NCI-H128 (cell line): ENCODE data around the gene NCAPH2.

Experiments
- DNase-seq: peaks from one replicate; lab custom pipeline; 2025; ENCODE audit not compliant: unreplicated experiment; lab: John Stamatoyannopoulos, UW

Gene NCAPH2

DNA sequence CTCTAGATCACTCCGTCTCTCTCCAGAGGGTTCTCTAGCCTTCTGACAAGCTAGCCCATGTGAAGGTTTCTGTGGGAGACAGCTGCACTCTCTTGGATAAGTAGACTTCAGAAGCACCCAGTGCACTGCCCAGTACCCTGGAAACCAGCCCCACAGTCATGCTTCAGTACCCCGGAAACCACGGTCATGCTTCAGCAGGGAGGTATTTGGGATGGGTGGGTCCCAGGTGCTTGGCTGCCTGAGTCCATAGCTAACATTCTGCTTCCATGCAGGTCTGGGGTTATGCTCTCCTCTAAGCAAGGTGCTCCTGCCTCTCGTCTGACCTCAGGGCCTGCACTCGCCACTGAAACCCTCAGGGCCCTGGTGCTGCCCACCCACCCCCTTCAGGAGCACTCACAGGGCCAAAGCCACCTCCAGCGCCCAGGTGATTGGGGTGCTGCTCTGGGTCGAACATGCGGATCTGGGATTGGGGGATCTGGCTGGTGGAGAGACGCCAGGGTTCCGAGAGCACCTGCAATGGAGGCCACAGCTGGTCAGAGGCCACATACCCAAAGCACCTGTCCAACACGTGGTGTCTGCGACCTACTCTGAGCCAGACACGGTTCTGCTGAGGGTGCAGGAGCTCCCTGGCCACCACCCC lies 62.0 kb downstream of the NCAPH2 start:
- no peak for DNase-seq

DNA sequence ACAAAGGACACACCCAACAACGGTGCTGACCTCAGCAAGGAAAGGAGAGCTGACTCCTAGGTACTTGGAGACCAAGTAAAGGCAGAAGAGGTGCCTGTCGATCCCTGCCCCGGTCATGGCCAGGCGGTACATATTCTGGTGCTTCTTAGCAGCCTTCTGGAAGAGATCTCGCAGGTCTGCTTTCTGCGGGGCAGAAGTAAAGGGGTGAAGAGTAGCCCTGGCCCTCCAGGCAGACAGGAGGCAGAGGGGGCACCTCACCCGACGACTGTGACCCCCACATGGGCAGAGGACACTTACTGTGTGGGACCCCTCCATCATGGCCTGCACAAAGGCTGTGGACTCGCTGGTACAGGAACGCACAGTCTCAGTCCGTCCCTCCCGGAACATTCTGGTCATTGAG lies 62.8 kb downstream of the NCAPH2 start:
- DNase-seq: no peak

DNA sequence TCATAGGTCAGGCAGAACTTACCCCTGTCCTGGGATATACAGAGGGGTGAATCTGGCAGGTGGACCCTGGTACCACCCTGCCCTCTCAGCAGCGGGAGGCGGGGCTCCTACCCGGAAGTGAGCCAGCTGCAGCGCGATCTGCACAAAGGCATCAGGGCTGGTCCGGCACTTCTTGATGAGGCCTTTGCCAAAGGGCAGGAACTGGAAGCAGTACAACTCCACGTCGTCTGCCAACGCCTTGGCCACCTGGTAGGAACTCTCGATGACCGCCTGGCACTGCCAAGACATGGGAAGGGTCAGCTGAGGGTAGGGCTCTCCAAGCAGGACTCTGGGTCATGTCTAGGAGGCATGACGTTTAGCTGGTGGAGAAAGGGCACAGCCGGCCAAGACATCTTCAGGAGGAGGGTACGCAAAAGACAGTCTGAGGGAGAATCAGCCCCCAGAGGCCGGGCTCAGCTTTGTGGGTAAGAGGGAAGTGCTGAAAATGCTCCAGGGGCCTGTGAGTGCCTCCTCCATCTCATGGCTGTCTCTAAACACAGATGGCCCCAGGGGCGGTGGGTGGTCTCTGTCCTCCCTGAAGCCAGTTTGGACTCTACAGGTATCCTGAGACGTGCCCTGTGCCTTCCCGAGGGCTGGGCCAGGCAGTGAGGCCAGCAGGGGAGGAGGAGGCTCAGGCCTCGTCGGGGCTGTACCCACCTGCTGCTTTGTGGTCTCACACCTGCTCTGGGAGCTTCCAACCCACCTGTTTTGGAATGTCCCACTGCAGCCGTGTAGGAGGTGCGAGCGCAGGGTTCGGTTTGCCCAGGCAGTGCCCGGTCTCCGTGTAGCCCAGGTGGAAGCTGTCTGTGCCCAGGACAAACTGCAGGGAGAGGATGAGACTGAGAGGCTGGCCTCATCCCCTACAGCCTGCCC lies 63.5 kb downstream of the NCAPH2 start:
- no peak for DNase-seq

DNA sequence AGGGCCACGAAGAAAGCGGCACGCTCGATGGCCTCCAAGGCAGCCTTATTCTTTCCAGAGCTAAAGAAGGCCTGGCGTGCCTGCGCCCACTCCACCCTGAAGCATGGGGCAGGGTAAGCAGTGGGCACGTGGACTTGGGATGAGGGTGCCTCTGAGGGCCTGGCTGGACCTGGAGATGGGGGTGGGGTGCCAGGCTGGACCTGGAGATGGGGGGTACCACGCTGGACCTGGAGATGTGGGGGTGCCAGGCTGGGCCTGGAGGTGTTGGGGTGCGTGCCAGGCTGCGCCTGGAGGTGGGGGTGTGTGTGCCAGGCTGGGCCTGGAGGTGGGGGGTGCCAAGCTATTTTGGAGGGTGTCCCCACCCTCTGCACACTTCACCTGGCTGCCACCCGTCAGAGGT lies 64.9 kb downstream of the NCAPH2 start:
- no peak for DNase-seq

DNA sequence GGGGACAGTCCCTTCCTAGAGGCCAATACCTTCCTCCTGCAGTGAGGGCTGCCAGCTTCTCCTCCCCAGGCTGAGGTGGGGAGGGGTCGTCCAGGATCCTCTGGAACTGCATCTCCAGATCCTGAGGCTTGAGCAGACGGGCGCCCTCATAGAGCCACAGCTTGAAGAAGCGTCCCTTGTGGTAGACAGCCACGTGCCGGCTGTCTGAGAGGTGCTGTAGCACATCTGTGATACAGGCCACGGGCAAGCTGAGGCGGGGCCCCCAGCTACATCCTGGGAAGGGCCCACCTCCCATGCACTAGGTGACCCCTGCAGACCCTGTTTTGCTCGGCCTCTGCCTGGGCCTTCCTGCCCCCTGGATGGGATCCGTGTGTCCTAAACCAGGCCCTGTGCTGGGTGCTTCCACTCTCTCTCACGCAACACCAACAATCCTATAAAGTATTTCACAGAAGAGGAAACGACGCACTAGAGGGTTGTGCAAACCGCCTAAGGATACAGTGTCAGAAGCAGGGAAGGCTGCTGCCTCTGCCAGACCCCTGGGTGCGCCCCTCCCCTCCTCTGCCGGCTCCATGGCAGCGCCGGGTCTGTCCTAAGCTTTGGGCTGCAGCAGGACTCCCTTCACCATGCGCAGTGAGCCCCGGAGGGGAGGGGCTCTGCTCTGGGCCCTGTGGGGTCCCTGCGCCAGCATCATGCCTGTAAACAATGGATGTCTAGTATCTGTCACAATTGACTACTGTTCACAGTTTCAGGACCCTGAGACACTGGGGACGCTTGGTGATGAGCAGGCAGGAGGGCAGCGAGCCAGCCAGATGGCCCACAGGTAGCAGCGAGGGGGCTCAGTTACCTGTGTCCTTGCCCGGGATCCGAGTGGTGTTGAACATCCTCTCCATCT lies 65.7 kb downstream of the NCAPH2 start:
- DNase-seq: no peak

DNA sequence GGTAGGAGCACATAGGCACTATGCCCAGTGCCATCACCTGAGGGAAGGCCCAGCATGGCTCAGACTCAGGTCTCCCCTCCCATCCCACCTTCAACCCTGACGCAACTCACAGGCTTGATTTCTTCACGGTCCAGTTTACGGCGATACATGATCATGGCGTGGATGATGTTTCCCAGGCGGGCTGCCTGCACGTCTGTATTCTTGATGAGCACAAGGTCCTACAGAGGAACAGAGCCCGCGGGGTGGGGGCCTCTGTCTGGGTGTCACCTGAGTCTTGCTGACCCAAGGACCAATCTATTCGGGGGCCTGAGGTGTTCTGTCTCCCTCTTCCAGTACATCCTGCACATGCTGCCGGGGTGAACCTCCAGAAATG lies 66.3 kb downstream of the NCAPH2 start:
- DNase-seq: no peak
